ENCODE data around the gene PSMG4.

PSMG4 gene

DNA sequence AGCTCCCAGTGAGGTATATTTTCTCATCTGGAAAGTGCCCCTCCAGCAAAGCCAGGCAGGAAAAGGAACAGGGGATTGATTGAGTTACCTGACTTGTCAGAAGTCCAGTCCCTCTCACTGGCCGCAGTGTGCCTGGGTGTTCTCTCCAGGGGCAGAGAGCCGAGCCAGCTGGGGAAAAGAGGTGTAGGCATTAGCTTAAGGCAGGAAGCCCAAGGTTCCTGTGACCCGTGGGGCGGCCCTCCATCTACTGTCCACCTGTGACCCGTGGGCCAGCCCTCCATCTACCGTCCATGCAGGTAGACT is 2.7 kb downstream of the PSMG4 start:
- peaks cover 35% of the 10 kb centered on the region for H3K4me1 ChIP-seq (ENCODE audit: control insufficient read depth, insufficient read depth, low read length)
- no peak overlapping the region for H3K4me3 ChIP-seq (ENCODE audit: low read length)
- peak overlapping the region; percentile 35 for H3K9ac ChIP-seq (ENCODE audit: low read length)
- no peaks in the 10 kb centered on the region for H3K27me3 ChIP-seq (ENCODE audit: control insufficient read depth, insufficient read depth, low read length)
- H3K9me3 ChIP-seq (ENCODE audit: control insufficient read depth, low read length), result no peaks in the 10 kb centered on the region
- H3K36me3 ChIP-seq (ENCODE audit: control insufficient read depth, insufficient read depth, low read length), result no peaks in the 10 kb centered on the region

DNA sequence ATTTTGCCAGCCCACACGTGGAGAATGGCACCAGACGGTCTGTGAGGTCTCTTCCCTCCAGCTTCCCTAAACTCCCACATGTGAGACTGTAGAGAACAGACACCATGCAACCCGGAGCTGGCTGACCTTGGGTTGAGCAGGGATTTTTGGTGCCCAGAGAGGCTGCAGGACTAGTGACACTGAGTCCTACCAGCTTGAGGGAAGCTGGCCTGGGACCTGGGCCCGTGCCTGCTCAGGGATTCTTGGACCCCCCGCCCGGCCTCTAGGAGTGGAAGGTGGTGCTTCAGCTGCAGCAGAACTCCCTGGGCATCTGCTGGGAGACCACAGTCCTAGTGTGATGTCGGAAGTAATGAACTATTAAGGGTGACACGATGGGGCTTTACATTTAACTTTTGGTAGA is 3.2 kb downstream of the PSMG4 start:
- no peaks in the 10 kb centered on the region for H3K9me3 ChIP-seq (ENCODE audit: control insufficient read depth, low read length)
- no peak overlapping the region for H3K9ac ChIP-seq (ENCODE audit: low read length)
- H3K27me3 ChIP-seq (ENCODE audit: control insufficient read depth, insufficient read depth, low read length), result no peaks in the 10 kb centered on the region
- H3K36me3 ChIP-seq (ENCODE audit: control insufficient read depth, insufficient read depth, low read length), result no peaks in the 10 kb centered on the region
- H3K4me3 ChIP-seq (ENCODE audit: low read length), result no peak overlapping the region
- peaks cover 35% of the 10 kb centered on the region for H3K4me1 ChIP-seq (ENCODE audit: control insufficient read depth, insufficient read depth, low read length)

DNA sequence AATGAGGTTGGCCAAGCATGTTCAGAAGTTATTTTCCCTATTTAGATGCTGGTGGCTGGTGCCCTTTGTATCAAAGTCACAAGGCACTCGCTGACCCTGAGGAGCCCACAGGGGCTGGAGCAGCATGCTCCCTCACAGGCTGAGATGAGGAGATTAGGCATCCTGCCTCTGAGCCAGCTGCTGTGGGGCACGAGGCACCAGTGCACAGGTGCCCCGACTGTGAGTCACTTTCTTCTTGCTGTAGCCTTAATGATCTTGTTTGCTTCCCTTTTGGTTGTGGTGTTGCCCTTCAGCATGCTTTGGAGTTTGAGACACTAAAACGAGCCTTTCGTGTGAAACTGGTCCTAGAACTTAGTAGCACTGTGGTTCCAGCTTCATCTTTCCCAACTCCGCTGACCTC is 4.3 kb downstream of the PSMG4 start:
- Histone ChIP-seq H3K36me3 (ENCODE audit: control insufficient read depth, insufficient read depth, low read length) (no peaks in the 10 kb centered on the region), H3K4me3 (ENCODE audit: low read length) (no peak overlapping the region), H3K9me3 (ENCODE audit: control insufficient read depth, low read length) (no peaks in the 10 kb centered on the region), H3K4me1 (ENCODE audit: control insufficient read depth, insufficient read depth, low read length) (peaks cover 35% of the 10 kb centered on the region), H3K9ac (ENCODE audit: low read length) (no peak overlapping the region), H3K27me3 (ENCODE audit: control insufficient read depth, insufficient read depth, low read length) (no peaks in the 10 kb centered on the region)

DNA sequence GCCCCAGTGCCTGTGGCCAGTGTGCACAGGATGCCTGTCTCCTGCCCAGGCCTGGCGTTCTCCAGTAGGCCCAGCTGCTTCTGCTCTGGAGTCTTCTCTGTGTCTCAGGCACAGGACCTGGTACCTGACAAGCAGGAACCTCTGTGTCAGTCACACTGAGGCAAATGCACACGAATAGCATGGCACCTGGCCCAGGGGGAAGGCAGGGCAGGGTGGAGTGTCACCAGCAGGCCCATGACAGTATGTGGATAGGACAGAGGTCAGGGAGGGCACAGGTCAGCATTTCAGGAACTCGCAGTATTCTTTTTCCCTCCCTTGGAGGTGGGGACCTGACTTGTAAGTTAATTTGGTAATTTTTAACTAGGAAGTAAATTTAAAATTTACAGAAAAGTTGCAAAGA is 5.6 kb downstream of the PSMG4 start:
- Histone ChIP-seq H3K27me3 (ENCODE audit: control insufficient read depth, insufficient read depth, low read length) (no peaks in the 10 kb centered on the region), H3K9me3 (ENCODE audit: control insufficient read depth, low read length) (no peaks in the 10 kb centered on the region), H3K36me3 (ENCODE audit: control insufficient read depth, insufficient read depth, low read length) (peaks cover 2% of the 10 kb centered on the region), H3K4me3 (ENCODE audit: low read length) (no peak overlapping the region), H3K9ac (ENCODE audit: low read length) (no peak overlapping the region), H3K4me1 (ENCODE audit: control insufficient read depth, insufficient read depth, low read length) (peaks cover 32% of the 10 kb centered on the region)

DNA sequence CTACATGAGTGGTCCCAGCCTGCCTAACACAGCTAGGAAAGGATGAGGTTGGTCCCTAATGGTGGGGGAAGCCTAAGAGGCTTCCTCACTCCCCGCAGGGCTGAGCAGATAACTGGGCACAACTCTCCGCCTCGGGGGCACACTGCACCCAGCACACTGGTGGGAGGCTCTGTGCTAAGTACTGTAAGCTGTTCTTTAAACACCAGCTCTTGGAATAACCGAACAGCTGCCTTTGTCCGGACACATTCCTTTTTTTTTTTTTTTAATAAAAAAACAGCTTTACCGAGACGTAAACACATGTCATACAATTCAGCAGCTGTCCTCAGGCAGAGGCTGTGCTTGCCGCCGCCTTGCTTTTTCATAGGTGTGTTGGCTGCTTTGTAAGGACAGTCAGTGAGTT is 6.9 kb downstream of the PSMG4 start:
- H3K27me3 ChIP-seq (ENCODE audit: control insufficient read depth, insufficient read depth, low read length), result no peaks in the 10 kb centered on the region
- H3K9me3 ChIP-seq (ENCODE audit: control insufficient read depth, low read length), result no peaks in the 10 kb centered on the region
- no peak overlapping the region for H3K4me3 ChIP-seq (ENCODE audit: low read length)
- peaks cover 37% of the 10 kb centered on the region for H3K4me1 ChIP-seq (ENCODE audit: control insufficient read depth, insufficient read depth, low read length)
- H3K36me3 ChIP-seq (ENCODE audit: control insufficient read depth, insufficient read depth, low read length), result peaks cover 7% of the 10 kb centered on the region
- H3K9ac ChIP-seq (ENCODE audit: low read length), result no peak overlapping the region

DNA sequence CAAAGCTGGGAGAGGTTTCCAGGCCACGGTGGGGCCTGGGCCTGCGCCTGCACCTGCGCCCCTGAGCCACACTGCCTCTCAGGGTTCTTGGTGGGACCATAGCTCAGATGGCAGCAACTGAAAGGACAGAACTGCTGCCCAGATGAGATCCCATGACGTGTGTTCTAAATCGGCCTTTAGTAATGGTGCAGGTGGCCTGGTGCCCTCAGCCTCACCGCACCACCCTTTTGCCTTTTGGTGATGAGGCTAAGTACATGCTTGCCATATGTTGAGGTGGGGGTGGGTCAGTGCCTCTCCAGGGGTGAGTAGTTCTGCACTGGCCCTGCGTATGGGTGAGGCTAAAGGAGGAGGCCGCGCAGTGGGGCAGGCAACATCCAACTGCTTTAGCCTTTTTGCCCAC is 7.4 kb downstream of the PSMG4 start:
- H3K27me3 ChIP-seq (ENCODE audit: control insufficient read depth, insufficient read depth, low read length), result no peaks in the 10 kb centered on the region
- H3K9me3 ChIP-seq (ENCODE audit: control insufficient read depth, low read length), result no peaks in the 10 kb centered on the region
- no peak overlapping the region for H3K4me3 ChIP-seq (ENCODE audit: low read length)
- H3K9ac ChIP-seq (ENCODE audit: low read length), result no peak overlapping the region
- H3K36me3 ChIP-seq (ENCODE audit: control insufficient read depth, insufficient read depth, low read length), result peaks cover 7% of the 10 kb centered on the region
- H3K4me1 ChIP-seq (ENCODE audit: control insufficient read depth, insufficient read depth, low read length), result peaks cover 37% of the 10 kb centered on the region

DNA sequence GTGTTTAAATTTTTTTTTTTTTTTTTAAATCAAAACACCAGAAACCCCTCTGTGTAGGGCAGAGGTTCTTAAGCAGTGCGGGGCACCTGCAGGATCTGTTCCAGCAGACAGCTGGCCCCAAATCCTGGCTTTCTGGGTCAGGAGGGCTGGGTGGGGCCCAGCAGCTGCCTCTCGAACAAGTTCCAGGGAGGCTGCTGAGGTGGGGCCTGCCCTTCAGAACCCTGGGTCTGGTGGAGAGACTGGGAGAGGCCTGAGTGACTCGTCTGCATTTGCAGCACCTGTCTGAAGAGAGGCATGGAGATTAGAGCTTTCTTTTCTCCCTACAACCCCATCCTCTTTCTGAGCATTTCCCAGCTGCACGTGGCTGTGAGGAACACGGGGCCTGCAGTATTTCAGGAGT is 8.4 kb downstream of the PSMG4 start:
- peaks cover 10% of the 10 kb centered on the region for H3K36me3 ChIP-seq (ENCODE audit: control insufficient read depth, insufficient read depth, low read length)
- H3K27me3 ChIP-seq (ENCODE audit: control insufficient read depth, insufficient read depth, low read length), result no peaks in the 10 kb centered on the region
- H3K4me3 ChIP-seq (ENCODE audit: low read length), result no peak overlapping the region
- peaks cover 35% of the 10 kb centered on the region for H3K4me1 ChIP-seq (ENCODE audit: control insufficient read depth, insufficient read depth, low read length)
- H3K9ac ChIP-seq (ENCODE audit: low read length), result no peak overlapping the region
- no peaks in the 10 kb centered on the region for H3K9me3 ChIP-seq (ENCODE audit: control insufficient read depth, low read length)

DNA sequence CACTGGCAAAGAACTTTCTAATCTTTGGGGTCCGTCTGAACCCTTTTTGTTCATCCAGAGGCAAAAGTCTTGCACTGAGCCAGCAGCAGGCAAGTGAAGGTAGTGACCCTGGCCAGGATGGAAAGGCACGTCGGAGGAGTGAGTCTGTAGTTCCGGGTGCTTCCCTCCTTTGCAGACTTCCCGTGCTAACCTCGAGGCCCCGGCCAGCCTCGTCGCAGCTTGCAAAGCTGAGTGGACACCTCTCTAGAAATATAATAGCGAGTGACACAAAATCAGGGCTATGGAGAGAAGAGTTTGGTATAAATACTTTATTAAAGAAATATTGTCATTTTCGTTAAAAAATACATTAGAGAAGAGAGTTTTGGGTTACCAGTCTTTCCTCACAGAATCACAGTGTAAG is 9.9 kb downstream of the PSMG4 start:
- no peaks in the 10 kb centered on the region for H3K9me3 ChIP-seq (ENCODE audit: control insufficient read depth, low read length)
- peaks cover 35% of the 10 kb centered on the region for H3K4me1 ChIP-seq (ENCODE audit: control insufficient read depth, insufficient read depth, low read length)
- H3K36me3 ChIP-seq (ENCODE audit: control insufficient read depth, insufficient read depth, low read length), result peaks cover 14% of the 10 kb centered on the region
- H3K9ac ChIP-seq (ENCODE audit: low read length), result no peak overlapping the region
- H3K27me3 ChIP-seq (ENCODE audit: control insufficient read depth, insufficient read depth, low read length), result no peaks in the 10 kb centered on the region
- H3K4me3 ChIP-seq (ENCODE audit: low read length), result no peak overlapping the region

DNA sequence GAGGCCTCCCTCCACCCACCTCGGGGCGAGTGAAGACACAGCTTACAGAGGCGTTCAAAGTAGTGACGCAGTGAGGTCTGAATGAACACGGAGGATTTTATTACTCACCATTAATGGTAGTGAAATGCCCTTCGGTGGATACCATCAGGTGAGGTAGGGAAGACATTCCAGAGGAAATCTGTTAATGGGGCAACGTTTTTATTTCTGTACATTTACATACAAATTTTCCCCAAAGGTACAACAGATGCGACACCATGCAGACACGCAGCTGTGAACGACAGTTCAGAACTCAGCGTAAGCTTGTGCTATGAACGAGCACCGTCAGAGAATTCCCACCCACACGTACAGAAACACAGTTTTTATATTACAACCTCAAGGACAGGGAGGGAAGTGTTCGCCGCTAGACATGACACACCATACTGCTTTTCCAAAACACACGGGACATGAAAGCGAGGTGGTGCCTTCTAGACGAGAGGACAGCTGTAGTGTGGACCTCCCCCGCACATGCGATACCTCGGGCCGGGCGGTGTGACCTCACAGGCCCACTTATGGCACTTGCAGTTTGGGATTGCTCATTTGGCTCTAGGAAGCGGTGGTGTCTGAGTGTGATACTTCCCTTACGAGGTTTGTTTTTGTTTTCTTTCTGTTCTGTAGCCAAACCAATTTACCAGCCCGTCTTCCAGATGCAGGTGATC is 10.7 kb downstream of the PSMG4 start:
- Histone ChIP-seq H3K9ac (ENCODE audit: low read length) (no peak overlapping the region), H3K9me3 (ENCODE audit: control insufficient read depth, low read length) (no peaks in the 10 kb centered on the region), H3K4me1 (ENCODE audit: control insufficient read depth, insufficient read depth, low read length) (peaks cover 27% of the 10 kb centered on the region), H3K27me3 (ENCODE audit: control insufficient read depth, insufficient read depth, low read length) (no peaks in the 10 kb centered on the region), H3K4me3 (ENCODE audit: low read length) (no peak overlapping the region), H3K36me3 (ENCODE audit: control insufficient read depth, insufficient read depth, low read length) (peaks cover 21% of the 10 kb centered on the region)

DNA sequence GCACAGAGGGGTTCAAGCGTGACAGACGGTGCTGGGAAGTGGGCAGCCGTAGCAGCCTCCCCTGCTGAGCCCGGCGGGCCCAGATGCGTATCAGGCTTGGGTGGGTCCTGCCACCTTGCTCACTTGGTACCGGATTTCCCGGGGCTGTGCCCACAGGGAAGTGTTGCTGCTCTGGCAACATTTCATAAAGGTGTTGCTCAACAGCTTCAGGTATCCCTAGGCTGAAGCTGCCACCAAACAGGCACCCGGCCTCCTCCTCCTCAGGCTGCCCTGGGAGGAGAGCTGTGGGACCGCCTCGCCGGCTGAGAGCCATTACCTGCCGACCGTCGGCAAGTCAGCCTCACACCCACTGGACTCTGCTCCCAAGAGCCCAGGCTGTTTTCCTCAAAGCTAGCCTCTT is 11.5 kb downstream of the PSMG4 start:
- Histone ChIP-seq H3K36me3 (ENCODE audit: control insufficient read depth, insufficient read depth, low read length) (peaks cover 23% of the 10 kb centered on the region), H3K4me1 (ENCODE audit: control insufficient read depth, insufficient read depth, low read length) (peaks cover 22% of the 10 kb centered on the region)

DNA sequence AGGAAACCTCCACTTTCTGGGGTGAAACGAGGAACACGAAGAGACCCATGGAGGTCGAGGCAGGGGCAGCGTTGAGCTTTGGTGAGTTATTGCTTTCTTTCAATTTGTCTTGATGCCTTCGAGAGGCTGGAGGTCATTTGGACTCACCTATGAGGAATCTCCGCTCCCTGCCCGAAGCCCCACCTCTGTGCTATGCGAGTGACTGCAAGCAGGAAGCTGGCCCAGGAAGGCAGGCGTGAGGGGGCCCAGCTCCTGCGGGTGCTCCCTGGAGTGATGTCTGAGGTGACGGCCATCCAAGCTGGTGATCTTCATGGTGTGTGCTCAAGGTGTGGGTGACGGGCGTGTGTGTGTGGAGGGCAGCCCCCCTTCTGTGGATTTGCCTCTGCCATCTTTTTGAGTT is 13.0 kb downstream of the PSMG4 start:
- Histone ChIP-seq H3K4me3 (ENCODE audit: low read length) (no peak overlapping the region), H3K9me3 (ENCODE audit: control insufficient read depth, low read length) (no peaks in the 10 kb centered on the region), H3K27me3 (ENCODE audit: control insufficient read depth, insufficient read depth, low read length) (no peaks in the 10 kb centered on the region), H3K9ac (ENCODE audit: low read length) (no peak overlapping the region), H3K36me3 (ENCODE audit: control insufficient read depth, insufficient read depth, low read length) (peaks cover 28% of the 10 kb centered on the region), H3K4me1 (ENCODE audit: control insufficient read depth, insufficient read depth, low read length) (peaks cover 22% of the 10 kb centered on the region)

More for the DNA sequence above, 11.5 kb downstream of the PSMG4 start:
- H3K9ac ChIP-seq (ENCODE audit: low read length), result no peak overlapping the region
- no peaks in the 10 kb centered on the region for H3K9me3 ChIP-seq (ENCODE audit: control insufficient read depth, low read length)
- H3K27me3 ChIP-seq (ENCODE audit: control insufficient read depth, insufficient read depth, low read length), result no peaks in the 10 kb centered on the region
- H3K4me3 ChIP-seq (ENCODE audit: low read length), result no peak overlapping the region

DNA sequence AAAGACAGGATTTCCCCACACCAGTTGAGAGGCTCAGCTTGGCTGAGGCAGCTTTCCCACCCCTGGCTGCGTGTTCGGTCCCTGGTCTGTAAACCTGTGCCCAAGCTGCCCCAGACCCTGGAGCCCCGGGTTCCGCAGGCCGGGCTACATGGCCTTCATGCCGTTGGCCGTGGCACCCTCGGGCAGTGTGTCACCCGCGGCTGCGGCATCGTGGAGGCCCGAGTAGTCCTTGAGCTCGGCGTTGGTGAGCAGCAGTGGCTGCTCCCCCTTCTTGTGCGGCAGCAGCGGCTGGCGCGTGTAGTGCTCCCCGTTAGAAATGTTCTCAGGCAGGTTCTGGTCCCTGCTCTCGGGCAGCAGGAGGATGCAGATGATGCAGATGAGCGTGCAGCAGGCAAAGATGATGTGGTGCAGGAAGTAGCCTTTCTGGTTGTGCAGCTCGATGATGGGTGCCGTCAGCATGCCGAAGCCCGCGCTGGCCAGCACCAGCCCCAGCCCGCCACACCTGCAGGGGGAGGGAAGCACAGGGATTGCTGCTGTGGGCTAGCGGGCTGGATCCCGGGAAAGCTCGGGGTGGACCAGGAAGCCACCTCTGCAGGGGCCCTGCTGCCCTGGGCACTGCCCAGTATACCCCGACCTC is 14.3 kb downstream of the PSMG4 start:
- Histone ChIP-seq H3K4me3 (ENCODE audit: low read length) (no peak overlapping the region), H3K36me3 (ENCODE audit: control insufficient read depth, insufficient read depth, low read length) (peaks cover 35% of the 10 kb centered on the region), H3K27me3 (ENCODE audit: control insufficient read depth, insufficient read depth, low read length) (no peaks in the 10 kb centered on the region), H3K4me1 (ENCODE audit: control insufficient read depth, insufficient read depth, low read length) (peaks cover 22% of the 10 kb centered on the region), H3K9ac (ENCODE audit: low read length) (no peak overlapping the region), H3K9me3 (ENCODE audit: control insufficient read depth, low read length) (no peaks in the 10 kb centered on the region)
